Measurements from ENCODE around the gene TGIF1. TPM values are rescaled to one million over a fixed set of nuclear protein-coding genes. Genes with fewer than 3 reads are reported as not detected.

TGIF1 gene
- total and polyA plus RNA-seq, 5 experiments from 2014 or later = 17.4 to 83.6 (median 39.7) TPM

GRCh38 chr18:3478262-3478978, 28.4 kb downstream of the TGIF1 start:
- peaks cover 0 to under 1% (median 0%) of the 10 kb centered on the region in 4 donors for H3K4me1 Mint-ChIP-seq
- no peak for DNase-seq
- POLR2A ChIA-PET = no interaction called here
- H3K4me3 Mint-ChIP-seq = no peak overlapping the region
- peaks cover 0 to 6% (median 0%) of the 10 kb centered on the region in 5 donors for H3K27me3 Mint-ChIP-seq
- no peak overlapping the region for H3K27ac Mint-ChIP-seq
- H3K36me3 Mint-ChIP-seq = no peaks in the 10 kb centered on the region
- no peak for ATAC-seq
- peaks cover 0 to 2% (median 0%) of the 10 kb centered on the region in 9 donors for H3K9me3 Mint-ChIP-seq

- Mint-ChIP-seq H3K4me3 (no peak overlapping the region), H3K27ac (peak overlapping the region in 1 of 10 donors; percentile 32), H3K36me3 (no peaks in the 10 kb centered on the region), H3K9me3 (no peaks in the 10 kb centered on the region), H3K4me1 (peaks cover 0 to 2% (median 0%) of the 10 kb centered on the region in 4 donors), H3K27me3 (peaks cover 0 to 6% (median 0%) of the 10 kb centered on the region in 5 donors)
- no peak for ATAC-seq
- no peak for DNase-seq
- POLR2A ChIA-PET = no interaction called here
Observed at GRCh38 chr18:3479978-3480509, 30.1 kb downstream of the TGIF1 start.

GRCh38 chr18:3480827-3481573, 31.0 kb downstream of the TGIF1 start:
- peaks cover 0 to 2% (median 0%) of the 10 kb centered on the region in 4 donors for H3K4me1 Mint-ChIP-seq
- POLR2A ChIA-PET = no interaction called here

GRCh38 chr18:3481696-3482210, 31.8 kb downstream of the TGIF1 start:
- Mint-ChIP-seq H3K27me3 (peaks cover 0 to 6% (median 0%) of the 10 kb centered on the region in 5 donors), H3K27ac (peak overlapping the region in 1 of 10 donors; percentile 4), H3K36me3 (no peaks in the 10 kb centered on the region), H3K4me1 (peaks cover 0 to 2% (median 0%) of the 10 kb centered on the region in 4 donors), H3K4me3 (no peak overlapping the region), H3K9me3 (no peaks in the 10 kb centered on the region)
- peak in 2 of 10 donors; percentile 7 to 20 for DNase-seq
- POLR2A ChIA-PET = no interaction called here
- peak; percentile 55 to 66 for ATAC-seq

More at GRCh38 chr18:3480827-3481573, 31.0 kb downstream of the TGIF1 start:
- no peak overlapping the region for H3K27ac Mint-ChIP-seq
- DNase-seq (no peak), ATAC-seq (no peak)
- no peaks in the 10 kb centered on the region for H3K9me3 Mint-ChIP-seq
- no peak overlapping the region for H3K4me3 Mint-ChIP-seq
- H3K27me3 Mint-ChIP-seq = peaks cover 0 to 6% (median 0%) of the 10 kb centered on the region in 5 donors
- H3K36me3 Mint-ChIP-seq = no peaks in the 10 kb centered on the region

- H3K4me1 Mint-ChIP-seq = peaks cover 0 to 2% (median 0%) of the 10 kb centered on the region in 4 donors
- peaks cover 0 to 6% (median 0%) of the 10 kb centered on the region in 5 donors for H3K27me3 Mint-ChIP-seq
- no peak for ATAC-seq
- H3K27ac Mint-ChIP-seq = no peak overlapping the region
- H3K9me3 Mint-ChIP-seq = no peaks in the 10 kb centered on the region
- POLR2A ChIA-PET = no interaction called here
- no peak for DNase-seq
- no peak overlapping the region for H3K4me3 Mint-ChIP-seq
- no peaks in the 10 kb centered on the region for H3K36me3 Mint-ChIP-seq
Observed at GRCh38 chr18:3482258-3482657, 32.3 kb downstream of the TGIF1 start.

GRCh38 chr18:3485153-3486149, 35.5 kb downstream of the TGIF1 start:
- H3K9me3 Mint-ChIP-seq = no peaks in the 10 kb centered on the region
- ATAC-seq (no peak), DNase-seq (no peak)
- peak overlapping the region in 1 of 10 donors; percentile 53 for H3K27ac Mint-ChIP-seq
- H3K27me3 Mint-ChIP-seq = peaks cover 0 to 12% (median 2%) of the 10 kb centered on the region in 5 donors
- peaks cover 0 to 5% (median 0%) of the 10 kb centered on the region in 3 donors for H3K36me3 Mint-ChIP-seq
- H3K4me3 Mint-ChIP-seq = no peak overlapping the region
- H3K4me1 Mint-ChIP-seq = peaks cover 0 to 2% (median 0%) of the 10 kb centered on the region in 4 donors
- POLR2A ChIA-PET = no interaction called here

GRCh38 chr18:3486512-3486911, 36.5 kb downstream of the TGIF1 start:
- DNase-seq (no peak), ATAC-seq (no peak)
- Mint-ChIP-seq H3K9me3 (no peaks in the 10 kb centered on the region), H3K4me3 (no peak overlapping the region), H3K36me3 (peaks cover 0 to 5% (median 0%) of the 10 kb centered on the region in 3 donors), H3K27ac (no peak overlapping the region), H3K27me3 (peaks cover 0 to 12% (median 2%) of the 10 kb centered on the region in 5 donors), H3K4me1 (peaks cover 0 to 2% (median 0%) of the 10 kb centered on the region in 4 donors)
- POLR2A ChIA-PET = no interaction called here

- Mint-ChIP-seq H3K4me3 (no peak overlapping the region), H3K9me3 (no peaks in the 10 kb centered on the region), H3K27me3 (peaks cover 3 to 17% (median 6%) of the 10 kb centered on the region in 5 donors), H3K4me1 (peaks cover 0 to 11% (median 6%) of the 10 kb centered on the region in 4 donors), H3K36me3 (peaks cover 0 to 5% (median 0%) of the 10 kb centered on the region in 3 donors), H3K27ac (no peak overlapping the region)
- DNase-seq (no peak), ATAC-seq (no peak)
- POLR2A ChIA-PET = no interaction called here
Observed at GRCh38 chr18:3489462-3489861, 39.5 kb downstream of the TGIF1 start.

GRCh38 chr18:3491981-3492555, 42.1 kb downstream of the TGIF1 start:
- no peak for DNase-seq
- peaks cover 3 to 17% (median 9%) of the 10 kb centered on the region in 5 donors for H3K27me3 Mint-ChIP-seq
- no peaks in the 10 kb centered on the region for H3K9me3 Mint-ChIP-seq
- POLR2A ChIA-PET = interaction anchor here (0.6 to 0.8 kb wide), 2 partner anchors 39 to 45 kb away, joined by 3 read pairs; no protein-coding TSS in a partner anchor
- peaks cover 0 to 5% (median 0%) of the 10 kb centered on the region in 3 donors for H3K36me3 Mint-ChIP-seq
- H3K4me3 Mint-ChIP-seq = no peak overlapping the region
- H3K27ac Mint-ChIP-seq = no peak overlapping the region
- no peak for ATAC-seq
- peaks cover 0 to 14% (median 6%) of the 10 kb centered on the region in 4 donors for H3K4me1 Mint-ChIP-seq

- H3K27me3 Mint-ChIP-seq = peaks cover 5 to 18% (median 12%) of the 10 kb centered on the region in 5 donors
- DNase-seq (no peak), ATAC-seq (no peak)
- no peak overlapping the region for H3K27ac Mint-ChIP-seq
- POLR2A ChIA-PET = no interaction called here
- no peak overlapping the region for H3K4me3 Mint-ChIP-seq
- peaks cover 0 to 14% (median 6%) of the 10 kb centered on the region in 4 donors for H3K4me1 Mint-ChIP-seq
- no peaks in the 10 kb centered on the region for H3K9me3 Mint-ChIP-seq
- peaks cover 0 to 5% (median 0%) of the 10 kb centered on the region in 3 donors for H3K36me3 Mint-ChIP-seq
Observed at GRCh38 chr18:3492721-3493120, 42.7 kb downstream of the TGIF1 start.

GRCh38 chr18:3493501-3494244, 43.7 kb downstream of the TGIF1 start:
- Mint-ChIP-seq H3K27ac (peak overlapping the region in 2 of 10 donors; percentile 18 to 56), H3K4me3 (peak overlapping the region in 2 of 10 donors; percentile 39 to 65)

More at GRCh38 chr18:3493501-3494244, 43.7 kb downstream of the TGIF1 start:
- DNase-seq = no peak
- Mint-ChIP-seq H3K27me3 (peaks cover 11 to 27% (median 21%) of the 10 kb centered on the region in 5 donors), H3K9me3 (no peaks in the 10 kb centered on the region), H3K36me3 (peaks cover 0 to 5% (median 2%) of the 10 kb centered on the region in 3 donors), H3K4me1 (peaks cover 2 to 19% (median 8%) of the 10 kb centered on the region in 4 donors)
- ATAC-seq = no peak
- POLR2A ChIA-PET = no interaction called here
